BJ (cell line): ENCODE measurements around the gene DDX24. TPM values are rescaled to one million over a fixed set of nuclear protein-coding genes. Genes with fewer than 3 reads are reported as not detected.

ENCODE experiments used
- CTCF ChIA-PET: fragments of 350-600 bp; formaldehyde crosslinking; extraction: SDS; loops from one replicate; lab custom pipeline; 2021; ENCODE audit warnings: antibody characterized with exemption, inconsistent platforms; lab: Yijun Ruan, JAX
- POLR2A ChIA-PET: fragments of 300-600 bp; sonication (Branson Sonifier 250); formaldehyde crosslinking; extraction: SDS; loops from one replicate; lab custom pipeline; 2021; ENCODE audit warnings: antibody characterized with exemption; lab: Charles Lee
- DNase-seq: peaks from one replicate; pipeline ENCODE4 v3.0.0-alpha.2; 2011; ENCODE audit warnings: low read depth
- H3K27me3 ChIP-seq: 2 replicates; pipeline ENCODE4 v1.6.0; 2011; ENCODE audit warnings: low read length; ENCODE audit not compliant: control insufficient read depth, insufficient read depth
- H3K36me3 ChIP-seq: 2 replicates; pipeline ENCODE4 v1.5.1; 2011; ENCODE audit warnings: low read length; ENCODE audit not compliant: control insufficient read depth, insufficient read depth
- H3K4me3 ChIP-seq: 2 replicates; pipeline ENCODE4 v1.5.1; 2011; ENCODE audit warnings: low read depth, mild to moderate bottlenecking, control low read depth, low read length
- CTCF ChIP-seq: IDR thresholded peaks from 2 replicates; pipeline ENCODE4 v1.5.1; 2011; ENCODE audit warnings: low read depth, mild to moderate bottlenecking, control low read depth, inconsistent platforms, low read length, moderate library complexity; ENCODE audit not compliant: insufficient read depth
- polyA plus RNA-seq: library from polyadenylated mRNA; depleted of rRNA; stranded (reverse); fragments of >200 nt; gene quantifications from 2 replicates; pipeline ENCODE4 v1.2.3, GENCODE V29; 2011

DDX24 gene
- polyA plus RNA-seq, 1 experiment, result 147 TPM

DNA sequence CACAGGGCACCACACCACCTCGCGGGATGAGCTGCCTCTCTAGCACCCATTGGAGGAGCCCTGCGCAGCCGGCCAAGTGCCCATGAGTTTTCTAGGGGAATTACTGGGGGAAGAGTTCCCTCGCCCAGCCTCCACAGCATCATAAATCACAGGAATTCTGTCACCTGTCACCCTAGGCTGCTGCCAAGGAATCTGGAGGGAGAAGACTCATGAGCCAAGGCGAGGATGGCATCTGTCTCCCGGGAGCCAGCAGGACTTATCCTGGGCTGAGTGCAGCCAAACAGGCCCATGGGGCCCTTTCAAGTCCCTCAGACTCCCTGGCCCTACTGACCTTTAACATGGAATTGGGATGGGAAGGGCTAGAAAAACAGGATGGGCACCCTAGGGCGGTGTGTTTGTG is 62.7 kb downstream of the DDX24 start:
- POLR2A ChIA-PET, result no interaction called here
- CTCF ChIA-PET, result interaction anchor here (0.6 to 2.3 kb wide), 3 partner anchors 10 to 118 kb away, joined by 3 to 9 read pairs (median 3); no protein-coding TSS in a partner anchor

GRCh38 chr14:94016446-94016976 is 64.5 kb downstream of the DDX24 start:
- Histone ChIP-seq H3K36me3 (no peaks in the 10 kb centered on the region), H3K4me3 (no peak overlapping the region), H3K27me3 (peaks cover 6% of the 10 kb centered on the region)
- DNase-seq, result no peak
- ChIA-PET CTCF (interaction anchor here (0.7 kb wide), 1 partner anchor 164 kb away, joined by 3 read pairs; no protein-coding TSS in a partner anchor), POLR2A (no interaction called here)
- TF ChIP-seq CTCF, result no peak

More for the DNA sequence above, 62.7 kb downstream of the DDX24 start:
- H3K27me3 ChIP-seq, result peaks cover 6% of the 10 kb centered on the region
- TF ChIP-seq CTCF, result no peak
- H3K4me3 ChIP-seq, result no peak overlapping the region
- DNase-seq, result no peak
- no peaks in the 10 kb centered on the region for H3K36me3 ChIP-seq

DNA sequence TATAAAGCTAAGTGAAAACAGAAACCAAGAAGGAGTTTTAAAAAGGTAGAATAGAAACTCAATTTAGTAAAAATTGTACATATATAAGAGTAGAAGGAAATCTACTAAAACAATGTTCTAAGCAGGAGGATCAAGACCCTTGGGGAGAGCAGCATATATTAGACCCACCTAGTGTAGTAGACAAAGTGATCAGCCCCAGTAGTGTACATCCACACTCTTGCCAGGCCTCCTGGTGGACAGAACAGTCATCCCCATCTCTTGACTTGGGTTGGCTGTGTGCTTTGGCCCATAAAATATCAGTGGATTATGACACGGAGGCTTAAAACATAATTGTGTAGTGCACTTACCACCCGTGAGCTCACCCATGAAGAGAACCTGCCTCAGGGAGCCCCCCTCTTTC is 65.8 kb downstream of the DDX24 start:
- H3K4me3 ChIP-seq, result no peak overlapping the region
- H3K27me3 ChIP-seq, result peaks cover 11% of the 10 kb centered on the region
- ChIA-PET POLR2A (no interaction called here), CTCF (interaction anchor here (1.5 to 1.7 kb wide), 2 partner anchors 11 to 76 kb away, joined by 4 to 6 read pairs; no protein-coding TSS in a partner anchor)
- no peak for TF ChIP-seq CTCF
- DNase-seq, result no peak
- H3K36me3 ChIP-seq, result no peaks in the 10 kb centered on the region

GRCh38 chr14:94014382-94014781 is 66.6 kb downstream of the DDX24 start:
- Histone ChIP-seq H3K27me3 (peaks cover 10% of the 10 kb centered on the region), H3K36me3 (no peaks in the 10 kb centered on the region), H3K4me3 (no peak overlapping the region)
- DNase-seq, result no peak
- ChIA-PET CTCF (interaction anchor here (1.5 to 1.7 kb wide), 3 partner anchors 10 to 75 kb away, joined by 4 to 6 read pairs (median 5); no protein-coding TSS in a partner anchor), POLR2A (no interaction called here)
- TF ChIP-seq CTCF, result no peak

GRCh38 chr14:94011795-94012194 is 69.2 kb downstream of the DDX24 start:
- Histone ChIP-seq H3K36me3 (no peaks in the 10 kb centered on the region), H3K4me3 (no peak overlapping the region), H3K27me3 (peaks cover 9% of the 10 kb centered on the region)
- CTCF ChIA-PET, result interaction anchor here (1.0 to 5.0 kb wide), 7 partner anchors 8 to 125 kb away, joined by 3 to 36 read pairs (median 5); partner anchors contain the start of gene OTUB2
- POLR2A ChIA-PET, result interaction anchor here (1.1 kb wide), 1 partner anchor 14 kb away, joined by 3 read pairs; no protein-coding TSS in a partner anchor
- DNase-seq, result no peak
- no peak for TF ChIP-seq CTCF
